HuH-7 (cell line): ENCODE results near the gene PAK2.
A peak's percentile ranks its signal among the peaks of the same experiment; 100 is the strongest.
"Not testable (repeated sequence)": the region's sequence is repeated elsewhere in the genome, so short reads cannot be mapped to it uniquely, and the experiment has no call there.

Source experiments
- DNase-seq: peaks from one replicate; pipeline ENCODE4 v3.0.0; 2011; ENCODE audit warnings: low spot score

The PAK2 gene

GRCh38 chr3:196844235-196845219 lies 104.9 kb downstream of the PAK2 start:
- not testable (repeated sequence) for DNase-seq

DNA sequence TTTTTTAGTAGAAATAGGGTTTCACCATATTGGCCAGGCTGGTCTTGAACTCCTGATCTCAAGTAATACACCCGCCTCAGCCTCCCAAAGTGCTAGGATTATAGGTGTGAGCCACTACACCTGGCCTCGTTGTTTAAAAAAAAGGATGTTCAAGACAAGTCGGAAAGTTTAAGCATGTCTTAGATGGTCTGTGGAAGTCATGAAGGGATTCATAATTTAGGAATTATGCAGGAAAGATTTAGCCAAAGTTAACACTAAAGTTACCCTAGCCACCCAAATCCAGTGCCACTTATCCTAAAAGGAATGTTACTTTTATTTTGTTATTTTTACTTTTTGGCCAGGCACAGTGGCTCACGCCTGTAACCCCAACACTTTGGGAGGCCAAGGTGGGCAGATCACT lies 108.7 kb downstream of the PAK2 start:
- DNase-seq = not testable (repeated sequence)

DNA sequence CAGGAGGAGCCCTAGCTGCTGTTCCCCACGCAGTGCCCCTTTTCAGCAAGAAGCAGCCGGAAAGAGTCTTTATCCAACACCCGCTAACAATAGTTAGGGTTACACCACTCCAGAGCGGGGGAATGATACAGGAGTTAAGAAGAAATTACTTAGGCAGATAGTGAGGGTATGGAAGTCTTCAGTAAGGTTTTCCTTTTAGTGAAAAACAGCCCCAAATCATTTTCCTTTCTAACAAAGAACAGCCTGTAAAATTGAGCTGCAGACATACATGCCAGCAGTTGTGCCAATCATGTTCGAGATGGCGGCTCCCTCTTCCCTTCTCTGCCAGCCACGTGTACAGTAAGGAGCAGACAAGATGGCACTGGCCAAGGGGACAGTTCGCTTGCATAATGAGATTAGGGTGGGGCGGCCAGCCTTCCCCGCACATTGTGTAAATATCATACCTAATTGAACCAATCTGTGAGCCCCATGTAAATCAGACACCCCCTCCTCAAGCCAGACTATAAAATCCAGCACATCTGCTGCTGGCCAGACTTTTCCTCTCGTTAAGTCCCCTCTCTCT lies 109.6 kb downstream of the PAK2 start:
- no peak for DNase-seq

GRCh38 chr3:196863000-196863399 lies 123.3 kb downstream of the PAK2 start:
- not testable (repeated sequence) for DNase-seq

GRCh38 chr3:196867155-196867506 lies 127.5 kb downstream of the PAK2 start:
- no peak for DNase-seq

- peak; percentile 90 for DNase-seq
Observed at GRCh38 chr3:196867507-196868296, 128.0 kb downstream of the PAK2 start, which contains the start of gene SENP5. Gene SENP5 (plus strand): TSS chr3:196867920. CDS start chr3:196885182, 17,262 bp downstream.

DNA sequence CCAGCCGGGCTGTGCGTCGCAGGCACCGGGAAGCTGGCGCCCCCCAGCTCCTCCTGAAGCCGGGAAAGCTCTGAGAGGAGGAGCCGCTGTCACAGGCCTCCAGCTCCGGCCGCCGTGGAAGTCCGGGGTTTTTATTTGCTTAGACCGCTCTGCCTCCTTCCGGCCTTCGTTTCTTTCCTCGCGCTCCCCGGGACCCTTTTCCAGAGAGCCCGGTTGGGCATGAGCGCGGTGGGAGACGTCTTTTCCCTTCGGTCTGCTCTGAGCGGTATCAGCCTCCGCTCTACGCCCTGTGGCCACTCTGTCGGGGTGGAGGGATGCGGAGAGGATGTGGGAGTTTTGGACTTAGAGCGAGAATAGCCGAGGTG lies 128.6 kb downstream of the PAK2 start:
- DNase-seq = peak; percentile 48

DNA sequence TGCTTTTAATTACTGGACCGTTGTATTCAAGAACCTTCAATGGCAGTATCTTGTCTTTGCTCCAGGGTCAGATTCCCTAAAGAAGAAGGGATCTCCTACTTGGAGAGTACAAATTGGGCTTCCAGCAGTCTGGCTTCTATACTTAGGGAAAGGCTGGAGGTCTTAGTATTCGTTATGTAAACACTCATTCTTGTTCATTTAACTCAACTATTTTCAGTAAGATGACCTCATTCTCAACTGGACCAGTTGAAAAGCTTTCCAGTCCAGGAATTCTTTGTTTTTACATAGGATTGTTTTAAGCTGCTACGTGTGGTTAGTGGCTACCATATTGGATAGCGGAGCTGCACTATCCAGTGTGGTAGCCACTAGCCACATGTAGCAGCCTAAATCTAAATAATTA lies 132.7 kb downstream of the PAK2 start:
- no peak for DNase-seq

- not testable (repeated sequence) for DNase-seq
Observed at GRCh38 chr3:196874511-196875094, 134.9 kb downstream of the PAK2 start.

GRCh38 chr3:196875258-196875657 lies 135.6 kb downstream of the PAK2 start:
- no peak for DNase-seq
